Fibroblast of the conjunctiva (primary cell): ENCODE data around the gene SHISA9.

Experiments
- DNase-seq: peaks from one replicate; pipeline ENCODE4 v3.0.0-alpha.2; 2010; ENCODE audit warnings: low read depth

Gene SHISA9

DNA sequence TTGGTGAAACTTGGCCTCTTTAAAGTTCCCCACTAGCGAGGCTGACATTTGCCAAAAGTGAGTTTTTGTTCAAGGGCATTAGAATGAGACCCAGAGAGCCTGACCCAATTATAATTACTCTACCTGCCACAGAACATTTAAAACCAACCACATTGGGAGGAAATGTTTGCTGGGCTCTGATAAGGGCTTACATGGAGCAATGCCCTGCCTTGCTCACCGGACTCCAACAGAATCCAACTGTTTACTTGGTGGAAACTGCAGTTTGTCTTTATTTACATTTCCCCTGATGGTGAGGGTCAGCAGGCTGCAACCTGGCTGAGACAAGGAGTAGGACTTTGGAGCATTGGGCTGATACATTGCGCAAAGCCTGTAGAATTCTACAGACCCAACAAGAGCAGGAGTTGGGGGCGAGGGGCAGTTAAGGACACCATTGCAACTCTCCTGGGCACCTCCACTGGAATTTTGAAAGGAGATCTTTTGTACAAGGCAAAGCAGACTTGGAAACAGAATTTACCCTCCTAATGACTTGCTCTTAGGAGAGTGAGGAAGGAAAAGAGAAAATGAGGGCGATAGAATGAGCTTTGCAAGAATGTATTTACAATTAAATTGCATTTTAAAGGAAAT is 368.6 kb downstream of the SHISA9 start:
- no peak for DNase-seq

DNA sequence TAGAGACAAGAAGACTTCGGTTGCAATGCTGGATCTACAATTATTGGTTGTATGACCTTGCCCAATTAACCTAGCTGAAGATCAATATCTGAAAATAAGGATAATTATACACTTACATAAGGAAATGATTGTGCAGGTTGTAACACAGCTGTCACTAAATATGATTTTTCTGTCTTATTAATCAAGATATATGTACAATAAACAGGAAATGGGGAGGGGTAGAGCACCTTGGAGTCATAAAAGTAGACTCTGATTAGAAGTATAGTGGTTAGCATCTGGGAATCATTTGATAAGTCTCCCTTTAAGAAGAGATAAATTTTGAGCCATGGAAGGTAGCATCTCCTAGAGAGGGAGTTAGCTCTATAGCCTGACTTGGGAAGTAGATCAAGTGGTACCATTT is 369.2 kb downstream of the SHISA9 start:
- DNase-seq: no peak

DNA sequence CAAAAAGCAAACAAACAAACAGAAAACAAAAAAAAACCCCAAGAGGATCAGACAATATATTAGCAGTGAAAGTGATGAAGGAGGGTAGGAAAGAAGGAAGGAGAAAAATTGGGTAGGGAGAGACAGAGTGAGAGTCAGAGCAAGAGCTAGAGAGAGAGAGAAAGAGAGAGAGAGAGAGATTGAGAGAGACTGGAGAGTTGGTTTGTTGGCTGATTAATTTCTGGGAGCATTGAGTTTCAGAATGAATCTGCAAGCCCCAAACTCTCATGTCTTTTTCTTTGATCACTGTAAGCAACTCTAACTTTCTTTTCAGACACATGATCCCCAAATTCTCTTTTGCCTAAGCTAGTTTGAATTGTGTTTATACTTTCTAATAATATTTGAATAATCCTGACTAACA is 388.1 kb downstream of the SHISA9 start:
- no peak for DNase-seq
